CD1c-positive myeloid dendritic cell (primary cell): ENCODE measurements around the gene KLHL29.

Experiments used
- DNase-seq: peaks from one replicate; pipeline ENCODE4 v3.0.0-alpha.2; 2016; ENCODE audit errors: extremely low spot score

Gene KLHL29

GRCh38 chr2:23449413-23449812 is 64.4 kb downstream of the KLHL29 start:
- DNase-seq = peak; percentile 52

GRCh38 chr2:23449831-23450331 is 64.9 kb downstream of the KLHL29 start:
- no peak for DNase-seq

GRCh38 chr2:23452372-23452771 is 67.4 kb downstream of the KLHL29 start:
- DNase-seq = no peak

GRCh38 chr2:23452853-23453420 is 68.0 kb downstream of the KLHL29 start:
- DNase-seq = peak; percentile 56

GRCh38 chr2:23453432-23453831 is 68.5 kb downstream of the KLHL29 start:
- no peak for DNase-seq

- no peak for DNase-seq
Observed at GRCh38 chr2:23453836-23454460, 69.0 kb downstream of the KLHL29 start.

- DNase-seq = peak; percentile 13
Observed at GRCh38 chr2:23454501-23455120, 69.6 kb downstream of the KLHL29 start.

- no peak for DNase-seq
Observed at GRCh38 chr2:23456396-23456795, 71.4 kb downstream of the KLHL29 start.

- DNase-seq = no peak
Observed at GRCh38 chr2:23456881-23457760, 72.1 kb downstream of the KLHL29 start.

GRCh38 chr2:23457990-23458682 is 73.2 kb downstream of the KLHL29 start:
- no peak for DNase-seq

- no peak for DNase-seq
Observed at GRCh38 chr2:23459032-23459431, 74.1 kb downstream of the KLHL29 start.

- DNase-seq = peak; percentile 20
Observed at GRCh38 chr2:23460228-23460627, 75.2 kb downstream of the KLHL29 start.

- DNase-seq = no peak
Observed at GRCh38 chr2:23460993-23461392, 76.0 kb downstream of the KLHL29 start.

GRCh38 chr2:23464156-23464555 is 79.2 kb downstream of the KLHL29 start:
- DNase-seq = no peak

GRCh38 chr2:23464905-23465537 is 80.0 kb downstream of the KLHL29 start:
- DNase-seq = no peak

- no peak for DNase-seq
Observed at GRCh38 chr2:23465936-23466335, 81.0 kb downstream of the KLHL29 start.

GRCh38 chr2:23467618-23468017 is 82.6 kb downstream of the KLHL29 start:
- DNase-seq = no peak

GRCh38 chr2:23468474-23469141 is 83.6 kb downstream of the KLHL29 start:
- no peak for DNase-seq

- DNase-seq = no peak
Observed at GRCh38 chr2:23469142-23469540, 84.2 kb downstream of the KLHL29 start.

GRCh38 chr2:23475036-23475435 is 90.1 kb downstream of the KLHL29 start:
- no peak for DNase-seq

- DNase-seq = no peak
Observed at GRCh38 chr2:23475473-23475872, 90.5 kb downstream of the KLHL29 start.
